SH-SY5Y (cell line): ENCODE results near the gene WDR20.

Experiments used
- GATA2 ChIP-seq: IDR thresholded peaks from 2 replicates; pipeline ENCODE4 v1.6.1; 2011; ENCODE audit warnings: mild to moderate bottlenecking, low read depth, low read length
- GATA3 ChIP-seq: IDR thresholded peaks from 2 replicates; pipeline ENCODE4 v1.6.1; 2011; ENCODE audit warnings: low read depth, mild to moderate bottlenecking, low read length, moderate library complexity

DNA sequence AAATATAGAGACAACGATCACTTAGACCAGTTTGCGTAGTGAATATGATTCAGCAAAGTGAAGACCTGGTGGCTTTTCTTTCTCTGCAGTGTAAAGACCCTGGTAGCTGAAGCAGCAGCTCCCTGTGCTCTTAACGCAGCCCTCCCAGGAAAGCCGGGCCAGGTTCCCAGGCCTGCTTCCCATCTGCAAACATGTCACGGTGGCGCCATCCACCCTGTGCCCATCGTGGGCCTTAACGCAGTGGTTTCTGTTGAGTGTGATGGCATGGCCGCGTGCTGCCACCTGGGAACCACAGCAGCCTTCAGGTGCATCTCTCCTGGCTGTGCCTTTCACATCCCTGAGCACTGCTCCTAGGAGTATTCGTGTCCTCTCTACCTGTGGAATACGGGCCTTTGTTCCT is 71.5 kb downstream of the WDR20 start:
- TF ChIP-seq GATA2 (no peak), GATA3 (no peak)
